ENCODE results near the gene AKAIN1. TPM values are rescaled to one million over a fixed set of nuclear protein-coding genes. Genes with fewer than 3 reads are reported as not detected.
A peak's percentile ranks its signal among the peaks of the same experiment; 100 is the strongest.

AKAIN1 gene, protein sequence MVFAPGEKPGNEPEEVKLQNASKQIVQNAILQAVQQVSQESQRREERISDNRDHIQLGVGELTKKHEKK
- not detected for total RNA-seq

DNA sequence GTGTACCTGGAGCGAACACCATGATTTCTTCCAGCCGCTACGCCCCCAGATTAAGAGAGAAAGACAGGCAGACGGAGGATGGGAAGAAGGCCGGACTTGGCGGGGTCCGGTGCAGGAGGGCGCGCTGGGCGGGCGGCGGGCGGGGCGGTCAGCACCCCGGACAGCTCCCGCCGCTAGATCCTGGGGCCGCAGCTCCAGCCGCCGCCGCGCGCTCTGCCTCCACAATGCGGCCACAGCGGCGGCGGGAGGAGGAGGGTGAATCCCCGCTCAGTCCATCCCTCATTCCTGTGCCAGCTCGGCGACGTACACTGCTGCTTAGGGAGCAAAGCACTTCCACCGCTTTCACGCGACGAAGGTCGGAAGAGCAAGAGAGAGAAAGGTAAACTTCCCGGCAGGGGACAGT lies at the start of gene AKAIN1:
Gene AKAIN1, minus strand, starts transcription at position 226 of the 403 bp plus-strand sequence. Its CDS starts 204 bp downstream, at position 22.
- no peak within 1 kb of the TSS for H3K4me3 ChIP-seq
- no peak within 1 kb of the TSS for H3K27ac ChIP-seq
- H3K9me3 ChIP-seq = no peaks in the 10 kb centered on the region
- no peak for DNase-seq
- no peaks in the 10 kb centered on the region for H3K36me3 ChIP-seq
- intact Hi-C loops (cut with DNase I) = no loop called here
- TF ChIP-seq, protein P1, sequence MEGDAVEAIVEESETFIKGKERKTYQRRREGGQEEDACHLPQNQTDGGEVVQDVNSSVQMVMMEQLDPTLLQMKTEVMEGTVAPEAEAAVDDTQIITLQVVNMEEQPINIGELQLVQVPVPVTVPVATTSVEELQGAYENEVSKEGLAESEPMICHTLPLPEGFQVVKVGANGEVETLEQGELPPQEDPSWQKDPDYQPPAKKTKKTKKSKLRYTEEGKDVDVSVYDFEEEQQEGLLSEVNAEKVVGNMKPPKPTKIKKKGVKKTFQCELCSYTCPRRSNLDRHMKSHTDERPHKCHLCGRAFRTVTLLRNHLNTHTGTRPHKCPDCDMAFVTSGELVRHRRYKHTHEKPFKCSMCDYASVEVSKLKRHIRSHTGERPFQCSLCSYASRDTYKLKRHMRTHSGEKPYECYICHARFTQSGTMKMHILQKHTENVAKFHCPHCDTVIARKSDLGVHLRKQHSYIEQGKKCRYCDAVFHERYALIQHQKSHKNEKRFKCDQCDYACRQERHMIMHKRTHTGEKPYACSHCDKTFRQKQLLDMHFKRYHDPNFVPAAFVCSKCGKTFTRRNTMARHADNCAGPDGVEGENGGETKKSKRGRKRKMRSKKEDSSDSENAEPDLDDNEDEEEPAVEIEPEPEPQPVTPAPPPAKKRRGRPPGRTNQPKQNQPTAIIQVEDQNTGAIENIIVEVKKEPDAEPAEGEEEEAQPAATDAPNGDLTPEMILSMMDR (IDR thresholded peaks at IDR 0.05) = no peak
- H3K4me1 ChIP-seq = no peaks in the 10 kb centered on the region
- H3K9ac ChIP-seq (ENCODE audit: low read depth in 2 of 2, low read length in 2 of 2) = no peak within 1 kb of the TSS
- peaks cover 9% of the 10 kb centered on the region for H3K27me3 ChIP-seq

DNA sequence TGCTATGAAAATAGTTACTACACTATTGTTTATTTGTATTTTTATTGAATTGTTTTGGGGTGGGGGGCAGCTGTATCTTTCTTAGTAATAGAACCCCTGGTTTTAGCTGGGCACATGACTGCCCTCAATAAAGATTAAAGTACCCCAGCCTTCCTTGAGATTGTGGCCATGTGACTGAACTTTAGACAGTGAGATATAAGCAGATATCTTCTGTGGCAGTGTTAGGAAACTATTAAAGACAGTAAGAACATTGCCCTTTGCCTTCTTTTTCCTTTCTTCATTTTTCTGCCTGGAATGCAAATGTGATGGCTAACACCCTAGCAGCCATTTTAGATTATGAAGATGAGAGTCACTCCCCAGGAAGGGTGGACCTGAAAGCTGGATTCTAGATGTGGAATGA lies 47.9 kb upstream of the AKAIN1 start:
- H3K9ac ChIP-seq (ENCODE audit: low read depth in 2 of 2, low read length in 2 of 2) = no peak overlapping the region
- no peaks in the 10 kb centered on the region for H3K27me3 ChIP-seq
- intact Hi-C loops (cut with DNase I) = no loop called here
- TF ChIP-seq, protein P1 (IDR thresholded peaks at IDR 0.05) = no peak
- H3K9me3 ChIP-seq = no peaks in the 10 kb centered on the region
- no peaks in the 10 kb centered on the region for H3K4me1 ChIP-seq
- H3K4me3 ChIP-seq = no peak overlapping the region
- no peak overlapping the region for H3K27ac ChIP-seq
- no peaks in the 10 kb centered on the region for H3K36me3 ChIP-seq
- DNase-seq = no peak

- Histone ChIP-seq H3K9me3 (no peaks in the 10 kb centered on the region), H3K4me3 (no peak overlapping the region), H3K27ac (no peak overlapping the region), H3K4me1 (no peaks in the 10 kb centered on the region), H3K9ac (ENCODE audit: low read depth in 2 of 2, low read length in 2 of 2) (peak overlapping the region in 1 of 2 donors; percentile 91), H3K27me3 (no peaks in the 10 kb centered on the region), H3K36me3 (no peaks in the 10 kb centered on the region)
- intact Hi-C loops (cut with DNase I) = loop anchor here (2.0 kb wide), 1 partner anchor 57 kb away; no protein-coding TSS in a partner anchor
- no peak for DNase-seq
- TF ChIP-seq, protein P1 (IDR thresholded peaks at IDR 0.05) = no peak
Observed at GRCh38 chr18:5239447-5239846, 42.4 kb upstream of the AKAIN1 start.

- H3K9me3 ChIP-seq = no peaks in the 10 kb centered on the region
- H3K4me1 ChIP-seq = no peaks in the 10 kb centered on the region
- intact Hi-C loops (cut with DNase I) = loop anchor here (2.0 kb wide), 1 partner anchor 58 kb away; no protein-coding TSS in a partner anchor
Observed at GRCh38 chr18:5238371-5238976, 41.4 kb upstream of the AKAIN1 start.

DNA sequence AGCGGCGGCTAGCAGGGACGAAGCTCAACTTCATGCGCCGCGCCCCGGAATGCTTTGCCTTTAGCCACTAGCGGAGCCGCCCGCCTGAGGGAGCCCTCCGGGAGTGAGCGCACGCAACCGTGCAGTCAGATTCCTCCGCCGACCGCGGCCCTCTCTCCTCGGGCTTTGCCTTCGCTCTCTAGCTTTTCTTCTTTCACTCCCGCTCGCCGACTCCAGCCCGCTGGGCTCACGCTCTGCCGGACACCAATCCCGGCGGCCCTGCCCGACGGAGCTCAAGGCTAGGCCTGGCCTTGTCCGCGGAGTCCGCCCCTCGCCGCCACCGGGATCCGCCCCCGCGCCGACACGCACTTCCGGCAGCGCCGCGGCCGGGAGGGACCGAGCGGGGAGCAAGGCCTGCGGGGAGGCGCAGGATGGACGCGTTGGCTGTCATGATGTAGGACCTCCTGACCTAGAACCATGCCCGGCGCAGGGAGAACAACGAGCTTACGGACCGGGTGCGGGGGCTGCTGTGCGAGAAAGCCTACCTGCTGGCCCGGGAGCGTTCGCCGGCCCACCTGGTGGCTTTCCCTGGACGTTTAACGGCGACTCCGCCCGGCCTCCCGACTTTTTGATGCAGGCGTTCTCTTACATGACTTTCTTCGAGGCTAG lies 40.8 kb upstream of the AKAIN1 start:
- Histone ChIP-seq H3K27ac (peak overlapping the region; percentile 99), H3K4me1 (no peaks in the 10 kb centered on the region), H3K27me3 (no peaks in the 10 kb centered on the region), H3K4me3 (peak overlapping the region; percentile 71), H3K36me3 (no peaks in the 10 kb centered on the region), H3K9ac (ENCODE audit: low read depth in 2 of 2, low read length in 2 of 2) (peak overlapping the region; percentile 80 to 91), H3K9me3 (no peaks in the 10 kb centered on the region)
- peak; percentile 88 for DNase-seq
- TF ChIP-seq, protein P1 (IDR thresholded peaks at IDR 0.05) = peak; percentile 40
- intact Hi-C loops (cut with DNase I) = loop anchor here (2.0 kb wide), 1 partner anchor 59 kb away; no protein-coding TSS in a partner anchor

More at GRCh38 chr18:5238371-5238976, 41.4 kb upstream of the AKAIN1 start:
- peak overlapping the region; percentile 80 to 91 for H3K9ac ChIP-seq (ENCODE audit: low read depth in 2 of 2, low read length in 2 of 2)
- H3K27me3 ChIP-seq = no peaks in the 10 kb centered on the region
- TF ChIP-seq, protein P1 (IDR thresholded peaks at IDR 0.05) = no peak
- DNase-seq = peak; percentile 85
- peak overlapping the region; percentile 71 for H3K4me3 ChIP-seq
- H3K36me3 ChIP-seq = no peaks in the 10 kb centered on the region
- peak overlapping the region; percentile 99 for H3K27ac ChIP-seq
